Mesendoderm (in vitro differentiated cells): ENCODE results near the gene CSRNP3.
A peak's percentile ranks its signal among the peaks of the same experiment; 100 is the strongest.

ENCODE experiments used
- DNase-seq: peaks from one replicate; pipeline ENCODE4 v3.0.0; 2013
- H2AK5ac ChIP-seq: 2 replicates; pipeline ENCODE4 v1.6.1; 2013; ENCODE audit warnings: low read length, inconsistent platforms
- H2BK120ac ChIP-seq: 2 replicates; pipeline ENCODE4 v1.6.1; 2013; ENCODE audit warnings: low read depth, mild to moderate bottlenecking, low read length, moderate library complexity, mixed read lengths
- H2BK15ac ChIP-seq: replicated peaks from 2 replicates; pipeline ENCODE4 v1.6.1; 2013; ENCODE audit warnings: low read depth, mild to moderate bottlenecking, moderate library complexity
- H2BK5ac ChIP-seq: 2 replicates; pipeline ENCODE4 v1.6.1; 2013; ENCODE audit warnings: low read length, inconsistent platforms
- H3K18ac ChIP-seq: 2 replicates; pipeline ENCODE4 v1.6.1; 2013; ENCODE audit warnings: mild to moderate bottlenecking, low read length, mixed read lengths
- H3K23ac ChIP-seq: one replicate; pipeline ENCODE4 v1.6.1; 2013; ENCODE audit warnings: low read length
- H3K27ac ChIP-seq: 2 replicates; pipeline ENCODE4 v1.5.1; 2013; ENCODE audit warnings: low read depth, mild to moderate bottlenecking, inconsistent platforms, low read length, moderate library complexity
- H3K27me3 ChIP-seq: 2 replicates; pipeline ENCODE4 v1.6.1; 2013; ENCODE audit warnings: low read length, control low read depth, mild to moderate bottlenecking, inconsistent platforms; ENCODE audit not compliant: insufficient read depth, poor library complexity
- H3K36me3 ChIP-seq: 2 replicates; pipeline ENCODE4 v1.6.1; 2013; ENCODE audit warnings: low read length, inconsistent platforms; ENCODE audit not compliant: control insufficient read depth, insufficient read depth
- H3K4ac ChIP-seq: one replicate; pipeline ENCODE4 v1.6.1; 2013; ENCODE audit warnings: low read depth, mild to moderate bottlenecking, low read length, moderate library complexity
- H3K4me1 ChIP-seq: 2 replicates; pipeline ENCODE4 v1.6.1; 2013; ENCODE audit warnings: low read depth, low read length, inconsistent platforms; ENCODE audit not compliant: control insufficient read depth
- H3K4me2 ChIP-seq: 2 replicates; pipeline ENCODE4 v1.6.1; 2013; ENCODE audit warnings: low read length
- H3K4me3 ChIP-seq: 2 replicates; pipeline ENCODE4 v1.5.1; 2013; ENCODE audit warnings: mild to moderate bottlenecking, low read length
- H3K56ac ChIP-seq: one replicate; pipeline ENCODE4 v1.6.1; 2013; ENCODE audit warnings: low read length
- H3K79me1 ChIP-seq: 2 replicates; pipeline ENCODE4 v1.6.1; 2013; ENCODE audit warnings: low read length, inconsistent platforms
- H3K79me2 ChIP-seq: 2 replicates; pipeline ENCODE4 v1.6.1; 2013; ENCODE audit warnings: mild to moderate bottlenecking, low read length; ENCODE audit not compliant: control insufficient read depth, insufficient read depth
- H3K9ac ChIP-seq: 2 replicates; pipeline ENCODE4 v1.6.1; 2013; ENCODE audit warnings: low read length, inconsistent platforms
- H4K5ac ChIP-seq: one replicate; pipeline ENCODE4 v1.6.1; 2013; ENCODE audit warnings: low read length
- H4K8ac ChIP-seq: one replicate; pipeline ENCODE4 v1.6.1; 2013; ENCODE audit warnings: low read depth, mild to moderate bottlenecking, control low read depth, low read length, moderate library complexity
- WGBS: extraction: QIAGEN DNeasy Blood & Tissue Kit; methylation state at CpG from one replicate; pipeline ENCODE4 v1.1.7; 2013; ENCODE audit warnings: low lambda C conversion rate, missing lambda C conversion rate; ENCODE audit not compliant: insufficient coverage; ENCODE audit errors: extremely low coverage; 5-methylcytosine and 5-hydroxymethylcytosine counted together

Gene CSRNP3

DNA sequence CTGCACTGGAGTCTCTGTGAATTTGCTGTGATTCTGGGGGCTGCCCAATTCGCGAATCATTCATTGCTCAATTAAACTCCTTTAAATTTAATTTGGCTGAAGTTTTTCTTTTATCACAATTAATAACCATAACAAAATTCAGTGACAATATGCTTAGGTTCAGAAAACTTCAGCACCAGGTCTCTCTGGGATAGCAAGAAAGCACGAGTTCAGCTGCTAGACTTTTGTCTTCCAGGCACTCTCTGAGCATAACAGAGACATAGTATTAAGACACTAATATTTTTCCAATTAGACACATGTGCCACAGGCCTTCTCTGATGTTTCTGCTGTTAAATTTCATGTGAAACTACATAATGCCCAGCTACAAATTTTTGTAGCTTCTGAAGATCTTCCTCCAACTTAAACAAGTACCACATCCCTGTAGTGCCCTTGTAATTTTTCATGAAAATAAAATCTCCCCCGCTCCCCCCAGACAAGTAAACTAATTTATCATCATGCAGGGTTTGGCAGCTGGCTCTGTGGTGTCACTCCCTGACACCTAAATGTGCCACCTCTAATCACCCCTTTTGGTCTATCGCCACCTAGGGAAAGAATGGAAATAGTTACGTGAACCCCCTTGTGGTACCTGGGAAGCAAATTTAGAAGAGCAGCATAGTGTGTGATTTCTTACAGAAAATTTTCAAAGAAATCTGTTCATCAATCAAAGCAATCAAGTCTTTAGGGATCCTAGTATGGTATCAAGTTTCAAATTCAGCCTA, 94.1 kb downstream of the CSRNP3 start:
- no peaks in the 10 kb centered on the region for H3K36me3 ChIP-seq
- no peaks in the 10 kb centered on the region for H3K79me1 ChIP-seq
- H3K4me3 ChIP-seq, result no peak overlapping the region
- H2AK5ac ChIP-seq, result no peak overlapping the region
- H2BK120ac ChIP-seq, result no peak overlapping the region
- H3K4me1 ChIP-seq, result peaks cover 6% of the 10 kb centered on the region
- H3K27me3 ChIP-seq, result no peaks in the 10 kb centered on the region
- no peak overlapping the region for H3K23ac ChIP-seq
- H3K4ac ChIP-seq, result no peak overlapping the region
- no peak overlapping the region for H4K5ac ChIP-seq
- WGBS, result no CpG with 5 or more reads among the region's 6 CpGs
- no peak overlapping the region for H3K9ac ChIP-seq
- DNase-seq, result peak; percentile 60
- H3K18ac ChIP-seq, result peak overlapping the region; percentile 75
- no peak overlapping the region for H3K56ac ChIP-seq
- H4K8ac ChIP-seq, result no peak overlapping the region
- no peak overlapping the region for H2BK15ac ChIP-seq
- H3K4me2 ChIP-seq, result no peak overlapping the region
- no peak overlapping the region for H2BK5ac ChIP-seq
- no peak overlapping the region for H3K27ac ChIP-seq
- H3K79me2 ChIP-seq, result no peaks in the 10 kb centered on the region

DNA sequence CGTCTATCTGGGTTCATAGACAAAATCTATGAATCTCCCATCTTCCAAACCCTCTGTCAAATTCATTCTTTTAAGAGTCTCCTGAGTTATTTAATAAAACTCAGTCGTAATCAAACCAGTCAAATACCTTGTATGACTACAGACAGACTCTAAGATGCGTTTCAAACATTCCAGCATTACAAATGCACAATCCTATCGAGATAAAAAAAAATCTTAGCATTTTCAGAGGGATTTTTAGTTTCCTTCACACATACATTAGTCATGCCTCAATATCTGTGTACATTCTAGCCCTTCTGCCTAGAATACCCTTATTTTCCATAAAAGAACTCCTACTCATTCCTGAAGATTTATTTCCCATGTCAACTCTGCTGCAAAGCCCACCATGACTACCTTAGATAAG, 96.5 kb downstream of the CSRNP3 start:
- H3K9ac ChIP-seq, result no peak overlapping the region
- peaks cover 6% of the 10 kb centered on the region for H3K4me1 ChIP-seq
- no peak overlapping the region for H3K23ac ChIP-seq
- no peaks in the 10 kb centered on the region for H3K79me1 ChIP-seq
- H3K36me3 ChIP-seq, result no peaks in the 10 kb centered on the region
- H2BK15ac ChIP-seq, result no peak overlapping the region
- DNase-seq, result no peak
- H3K4me3 ChIP-seq, result no peak overlapping the region
- no peak overlapping the region for H4K8ac ChIP-seq
- no peak overlapping the region for H2AK5ac ChIP-seq
- H3K27me3 ChIP-seq, result no peaks in the 10 kb centered on the region
- no peak overlapping the region for H2BK5ac ChIP-seq
- no CpG with 5 or more reads among the region's 4 CpGs for WGBS
- H3K4ac ChIP-seq, result no peak overlapping the region
- H3K18ac ChIP-seq, result no peak overlapping the region
- no peak overlapping the region for H3K4me2 ChIP-seq
- H4K5ac ChIP-seq, result no peak overlapping the region
- no peak overlapping the region for H3K56ac ChIP-seq
- H3K79me2 ChIP-seq, result no peaks in the 10 kb centered on the region
- no peak overlapping the region for H2BK120ac ChIP-seq
- H3K27ac ChIP-seq, result no peak overlapping the region

DNA sequence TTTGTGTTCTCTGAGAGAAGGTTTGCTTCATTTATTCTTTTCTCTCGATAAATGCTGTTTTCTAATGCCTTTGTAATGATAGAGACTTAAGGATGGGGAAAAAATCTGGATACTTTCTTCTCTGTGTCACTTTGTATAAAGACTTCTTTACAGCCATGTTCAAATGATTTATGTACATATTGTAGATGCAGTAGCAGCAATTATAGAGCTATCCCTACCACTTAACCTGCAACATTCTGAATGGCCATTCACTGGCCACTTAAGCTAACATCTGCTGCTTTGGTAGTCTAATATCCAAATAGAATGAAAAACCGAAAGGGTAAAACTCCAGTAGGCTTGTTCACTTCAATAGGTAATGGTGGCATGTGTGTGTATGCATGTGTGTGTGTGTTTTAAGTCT, 97.8 kb downstream of the CSRNP3 start:
- Histone ChIP-seq H3K4ac (no peak overlapping the region), H3K79me1 (no peaks in the 10 kb centered on the region), H4K8ac (no peak overlapping the region), H3K18ac (no peak overlapping the region), H2BK120ac (no peak overlapping the region), H3K4me2 (no peak overlapping the region), H2AK5ac (no peak overlapping the region), H2BK15ac (no peak overlapping the region), H3K27me3 (no peaks in the 10 kb centered on the region), H4K5ac (no peak overlapping the region), H3K9ac (no peak overlapping the region), H3K23ac (no peak overlapping the region), H3K27ac (no peak overlapping the region), H3K36me3 (no peaks in the 10 kb centered on the region), H3K4me3 (no peak overlapping the region), H3K79me2 (no peaks in the 10 kb centered on the region), H3K56ac (no peak overlapping the region), H2BK5ac (no peak overlapping the region), H3K4me1 (peaks cover 3% of the 10 kb centered on the region)
- no peak for DNase-seq
- WGBS, result no CpG with 5 or more reads among the region's 2 CpGs

DNA sequence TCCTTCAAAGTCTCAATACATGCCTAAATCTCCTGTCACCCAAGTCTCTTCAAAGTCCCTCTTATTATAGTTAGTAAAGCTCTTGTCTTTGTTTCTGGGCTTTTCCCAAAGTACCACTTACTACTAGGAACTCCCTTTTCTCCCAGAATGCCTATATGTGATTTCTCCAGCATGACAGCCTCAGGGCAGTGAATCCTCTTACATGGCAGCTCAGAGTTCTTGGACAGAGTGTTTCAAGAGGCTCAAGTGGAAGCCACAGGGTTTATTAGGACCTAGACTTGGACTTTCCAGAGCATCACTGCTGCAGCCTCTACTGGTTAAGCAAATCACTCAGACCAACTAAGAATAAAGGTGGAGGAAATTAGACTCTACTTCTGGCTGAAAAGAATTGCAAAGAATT, 98.9 kb downstream of the CSRNP3 start:
- Histone ChIP-seq H2BK5ac (no peak overlapping the region), H3K27me3 (no peaks in the 10 kb centered on the region), H3K56ac (peak overlapping the region; percentile 19), H4K5ac (no peak overlapping the region), H3K79me2 (no peaks in the 10 kb centered on the region), H2BK15ac (no peak overlapping the region), H3K27ac (peak overlapping the region; percentile 14), H4K8ac (no peak overlapping the region), H3K4me2 (no peak overlapping the region), H3K4ac (peak overlapping the region; percentile 55), H3K79me1 (no peaks in the 10 kb centered on the region), H3K18ac (peak overlapping the region; percentile 75), H3K36me3 (no peaks in the 10 kb centered on the region), H2AK5ac (no peak overlapping the region), H3K4me3 (no peak overlapping the region), H2BK120ac (no peak overlapping the region), H3K4me1 (peaks cover 2% of the 10 kb centered on the region), H3K9ac (no peak overlapping the region), H3K23ac (no peak overlapping the region)
- peak; percentile 59 for DNase-seq

DNA sequence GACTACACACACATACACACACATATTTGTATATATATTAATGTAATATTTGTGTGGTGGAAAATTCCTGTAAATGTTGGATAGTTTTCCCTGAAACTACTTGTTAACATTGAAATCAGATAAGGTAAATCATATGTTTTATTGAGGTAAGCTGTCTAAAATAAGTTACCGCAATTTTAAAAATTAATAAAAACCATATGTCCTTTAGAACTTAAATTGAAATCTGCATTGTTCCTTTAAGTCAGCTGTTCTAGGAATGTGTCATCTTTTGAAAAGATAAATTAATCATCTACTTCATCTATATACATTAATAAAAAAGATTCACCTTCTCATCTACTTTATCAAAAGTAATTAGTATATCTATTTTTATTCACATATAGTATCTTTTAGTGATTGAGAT, 102.0 kb downstream of the CSRNP3 start:
- no peak for DNase-seq
- Histone ChIP-seq H4K8ac (no peak overlapping the region), H3K9ac (no peak overlapping the region), H3K56ac (no peak overlapping the region), H3K36me3 (no peaks in the 10 kb centered on the region), H3K18ac (no peak overlapping the region), H3K79me2 (no peaks in the 10 kb centered on the region), H2AK5ac (no peak overlapping the region), H3K23ac (no peak overlapping the region), H3K4me3 (no peak overlapping the region), H3K4me2 (no peak overlapping the region), H3K4ac (no peak overlapping the region), H2BK120ac (no peak overlapping the region), H3K27ac (no peak overlapping the region), H2BK15ac (no peak overlapping the region), H3K79me1 (no peaks in the 10 kb centered on the region), H3K4me1 (peaks cover 2% of the 10 kb centered on the region), H3K27me3 (no peaks in the 10 kb centered on the region), H4K5ac (no peak overlapping the region), H2BK5ac (no peak overlapping the region)
- WGBS, result no CpG with 5 or more reads among the region's 1 CpG

DNA sequence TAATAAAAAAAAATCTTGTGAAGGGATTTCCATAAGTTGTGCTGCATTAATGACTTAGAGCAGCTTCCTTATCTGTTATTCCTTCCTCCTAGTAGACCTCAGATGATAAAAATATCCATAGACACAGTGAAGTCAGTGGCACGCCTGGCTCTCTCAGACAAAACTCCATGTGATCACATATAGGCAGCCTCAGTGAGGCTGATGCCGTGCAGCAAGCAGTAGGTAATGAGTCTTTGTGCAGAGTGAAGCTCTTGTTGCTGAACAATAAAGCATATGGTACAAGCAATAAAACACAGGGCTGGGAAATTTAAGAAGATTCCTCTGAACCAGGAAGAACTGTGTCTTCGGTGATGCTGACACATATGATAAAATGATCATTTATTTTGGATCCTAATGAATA, 102.7 kb downstream of the CSRNP3 start:
- no peak for DNase-seq

More for the DNA sequence above, 102.7 kb downstream of the CSRNP3 start:
- Histone ChIP-seq H3K27ac (no peak overlapping the region), H3K36me3 (no peaks in the 10 kb centered on the region), H3K27me3 (no peaks in the 10 kb centered on the region), H3K18ac (no peak overlapping the region), H2BK120ac (no peak overlapping the region), H3K79me1 (no peaks in the 10 kb centered on the region), H4K5ac (no peak overlapping the region), H3K9ac (no peak overlapping the region), H2BK5ac (no peak overlapping the region), H2AK5ac (no peak overlapping the region), H2BK15ac (no peak overlapping the region), H4K8ac (no peak overlapping the region), H3K4me3 (no peak overlapping the region), H3K4ac (no peak overlapping the region), H3K79me2 (no peaks in the 10 kb centered on the region), H3K56ac (no peak overlapping the region), H3K4me2 (no peak overlapping the region), H3K23ac (no peak overlapping the region), H3K4me1 (peaks cover 2% of the 10 kb centered on the region)
- no CpG with 5 or more reads among the region's 3 CpGs for WGBS
